Activated CD8-positive, alpha-beta T cell treated with anti-CD3 and anti-CD28 coated beads, Interleukin-2, amount 10 ng/mL, durations not matched to agents 7 days and 5 days (primary cell): ENCODE results near the gene SPSB2. TPM values are rescaled to one million over a fixed set of nuclear protein-coding genes. Genes with fewer than 3 reads are reported as not detected.

Experiments used
- ATAC-seq: fragments of 150-1000 bp; cut with Tn5 transposase; one replicate; pipeline ENCODE4 v1.10.0; 2021; ENCODE audit warnings: moderate library complexity
- CTCF ChIA-PET: fragments of 350-600 bp; sonication (Branson Sonifier 250); formaldehyde crosslinking; loops from one replicate; lab custom pipeline; 2021; ENCODE audit warnings: antibody characterized with exemption; lab: Charles Lee
- POLR2A ChIA-PET: fragments of 350-600 bp; sonication (Branson Sonifier 250); formaldehyde crosslinking; loops from one replicate; lab custom pipeline; 2021; ENCODE audit warnings: antibody characterized with exemption; lab: Charles Lee
- DNase-seq: peaks from one replicate; pipeline ENCODE4 v3.0.0-alpha.2; 2020
- H3K27ac Mint-ChIP-seq: one replicate; pipeline ENCODE4 v1.8.0; 2021; ENCODE audit warnings: mild to moderate bottlenecking, mixed read lengths
- H3K27me3 Mint-ChIP-seq: one replicate; pipeline ENCODE4 v1.8.0; 2021; ENCODE audit warnings: low read depth, mixed read lengths
- H3K36me3 Mint-ChIP-seq: one replicate; pipeline ENCODE4 v1.8.0; 2021; ENCODE audit warnings: low read depth, mixed read lengths
- H3K4me1 Mint-ChIP-seq: one replicate; pipeline ENCODE4 v1.8.0; 2021; ENCODE audit warnings: low read depth, mixed read lengths
- H3K4me3 Mint-ChIP-seq: one replicate; pipeline ENCODE4 v1.8.0; 2021; ENCODE audit warnings: mild to moderate bottlenecking, mixed read lengths
- H3K9me3 Mint-ChIP-seq: one replicate; pipeline ENCODE4 v1.8.0; 2022; ENCODE audit warnings: mixed read lengths; ENCODE audit not compliant: insufficient read depth
- total RNA-seq, 2 experiments: library from RNA; stranded (reverse); gene quantifications; one replicate each; pipeline ENCODE4 v1.2.3, GENCODE V29; 2021

The SPSB2 gene
- total RNA-seq, 2 experiments from 2014 or later: 10.0 to 11.2 TPM

- H3K4me3 Mint-ChIP-seq: no peak overlapping the region
These were observed 47.5 kb downstream of the SPSB2 start for GRCh38 chr12:6825398-6826124.

DNA sequence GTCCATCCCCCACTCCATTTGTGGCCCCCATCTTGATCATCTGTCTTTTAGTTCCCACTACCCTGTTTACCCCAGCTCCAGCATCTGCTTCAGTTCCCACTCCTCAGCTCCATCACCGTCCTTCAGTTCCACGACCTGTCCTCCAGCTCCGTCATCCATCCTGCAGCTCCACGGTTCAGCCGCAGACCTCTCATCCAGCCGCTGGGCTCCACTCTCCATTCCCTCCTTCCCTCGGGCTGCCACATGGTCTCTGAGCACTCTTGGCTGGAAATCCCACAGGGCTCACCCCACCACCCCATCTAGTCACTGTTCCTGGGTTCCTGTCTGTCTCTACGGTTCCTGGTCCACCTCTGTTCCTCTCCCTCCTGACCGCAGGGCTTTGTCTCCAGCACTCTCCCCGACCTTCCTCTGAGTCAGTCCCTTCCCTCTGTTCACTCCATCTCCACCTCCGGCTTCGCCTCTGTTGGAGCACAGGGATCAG lies 48.2 kb downstream of the SPSB2 start:
- CTCF ChIA-PET: interaction anchor here (0.6 to 10.3 kb wide), 21 partner anchors 10 to 271 kb away, joined by 3 to 116 read pairs (median 5); partner anchors contain the start of genes CD4, CDCA3, LAG3 and MLF2
- Mint-ChIP-seq H3K36me3 (no peaks in the 10 kb centered on the region), H3K4me1 (peaks cover 39% of the 10 kb centered on the region), H3K9me3 (no peaks in the 10 kb centered on the region), H3K27me3 (peaks cover 74% of the 10 kb centered on the region), H3K4me3 (no peak overlapping the region), H3K27ac (no peak overlapping the region)
- DNase-seq (no peak), ATAC-seq (no peak)
- POLR2A ChIA-PET: interaction anchor here (1.1 kb wide), 1 partner anchor 102 kb away, joined by 3 read pairs; the partner anchor contains the start of gene COPS7A

More at GRCh38 chr12:6825398-6826124, 47.5 kb downstream of the SPSB2 start:
- POLR2A ChIA-PET: interaction anchor here (0.8 kb wide), 1 partner anchor 51 kb away, joined by 3 read pairs; no protein-coding TSS in a partner anchor
- H3K9me3 Mint-ChIP-seq: no peaks in the 10 kb centered on the region
- CTCF ChIA-PET: interaction anchor here (0.6 to 10.3 kb wide), 26 partner anchors 9 to 271 kb away, joined by 3 to 116 read pairs (median 5); partner anchors contain the start of genes CD4, CDCA3, LAG3 and MLF2
- H3K36me3 Mint-ChIP-seq: no peaks in the 10 kb centered on the region
- peaks cover 38% of the 10 kb centered on the region for H3K4me1 Mint-ChIP-seq
- H3K27ac Mint-ChIP-seq: no peak overlapping the region
- ATAC-seq: peak; percentile 69
- H3K27me3 Mint-ChIP-seq: peaks cover 74% of the 10 kb centered on the region
- peak; percentile 87 for DNase-seq

- ChIA-PET CTCF (interaction anchor here (0.9 to 10.3 kb wide), 18 partner anchors 10 to 270 kb away, joined by 3 to 116 read pairs (median 7); partner anchors contain the start of genes CD4, CDCA3, LAG3 and MLF2), POLR2A (interaction anchor here (1.1 kb wide), 1 partner anchor 101 kb away, joined by 3 read pairs; the partner anchor contains the start of gene COPS7A)
- peaks cover 35% of the 10 kb centered on the region for H3K4me1 Mint-ChIP-seq
- DNase-seq (no peak), ATAC-seq (no peak)
- H3K9me3 Mint-ChIP-seq: no peaks in the 10 kb centered on the region
- H3K4me3 Mint-ChIP-seq: no peak overlapping the region
- peaks cover 71% of the 10 kb centered on the region for H3K27me3 Mint-ChIP-seq
- no peaks in the 10 kb centered on the region for H3K36me3 Mint-ChIP-seq
- no peak overlapping the region for H3K27ac Mint-ChIP-seq
These were observed 48.9 kb downstream of the SPSB2 start for GRCh38 chr12:6824085-6824775.

DNA sequence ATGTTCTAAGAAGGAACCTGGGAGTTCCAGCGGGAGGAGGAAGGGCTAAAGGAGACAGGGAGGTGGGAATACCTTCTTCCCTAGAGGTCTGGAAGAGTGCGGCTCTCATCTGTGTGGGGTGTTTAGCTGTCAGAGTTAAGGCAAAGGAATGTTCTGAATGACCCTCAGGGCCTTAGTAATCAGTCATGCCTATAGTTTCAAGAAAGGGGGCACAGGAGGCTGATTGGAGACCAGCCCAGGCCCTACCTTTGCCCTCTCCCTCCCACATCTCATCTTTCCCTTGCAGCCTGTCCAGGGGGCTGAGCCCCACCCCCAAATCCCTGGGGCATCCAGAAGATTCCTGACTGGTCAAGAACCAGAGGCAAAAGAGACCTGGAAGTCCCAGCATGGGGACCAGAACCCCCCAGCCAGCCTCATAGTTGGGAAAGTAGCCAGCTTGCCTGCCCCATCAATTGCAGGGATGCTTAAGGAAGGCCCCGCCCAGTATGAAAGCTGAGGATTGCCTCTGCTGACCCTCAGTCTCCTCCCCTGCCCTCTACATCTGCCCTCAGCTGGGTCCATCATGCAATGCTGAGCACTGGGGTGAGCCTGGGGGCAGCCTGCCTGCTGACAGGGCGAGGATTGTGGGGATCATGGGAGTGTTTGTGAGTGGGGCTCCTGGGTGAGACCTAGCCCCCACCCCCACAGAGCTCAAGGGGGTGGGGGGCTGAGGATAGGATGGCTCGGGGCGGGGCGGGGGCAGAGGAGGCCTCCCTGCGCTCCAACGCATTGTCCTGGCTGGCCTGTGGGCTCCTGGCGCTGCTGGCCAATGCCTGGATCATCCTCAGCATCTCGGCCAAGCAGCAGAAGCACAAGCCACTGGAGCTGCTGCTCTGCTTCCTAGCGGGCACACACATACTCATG lies 49.7 kb downstream of the SPSB2 start:
- Mint-ChIP-seq H3K36me3 (no peaks in the 10 kb centered on the region), H3K4me1 (peaks cover 30% of the 10 kb centered on the region), H3K4me3 (no peak overlapping the region), H3K27ac (no peak overlapping the region), H3K9me3 (no peaks in the 10 kb centered on the region), H3K27me3 (peaks cover 66% of the 10 kb centered on the region)
- POLR2A ChIA-PET: interaction anchor here (1.1 to 1.7 kb wide), 3 partner anchors 30 to 100 kb away, joined by 3 to 10 read pairs (median 3); partner anchors contain the start of genes COPS7A and MLF2
- DNase-seq (no peak), ATAC-seq (no peak)
- CTCF ChIA-PET: interaction anchor here (1.0 to 10.3 kb wide), 7 partner anchors 11 to 203 kb away, joined by 3 to 116 read pairs (median 15); partner anchors contain the start of gene MLF2

DNA sequence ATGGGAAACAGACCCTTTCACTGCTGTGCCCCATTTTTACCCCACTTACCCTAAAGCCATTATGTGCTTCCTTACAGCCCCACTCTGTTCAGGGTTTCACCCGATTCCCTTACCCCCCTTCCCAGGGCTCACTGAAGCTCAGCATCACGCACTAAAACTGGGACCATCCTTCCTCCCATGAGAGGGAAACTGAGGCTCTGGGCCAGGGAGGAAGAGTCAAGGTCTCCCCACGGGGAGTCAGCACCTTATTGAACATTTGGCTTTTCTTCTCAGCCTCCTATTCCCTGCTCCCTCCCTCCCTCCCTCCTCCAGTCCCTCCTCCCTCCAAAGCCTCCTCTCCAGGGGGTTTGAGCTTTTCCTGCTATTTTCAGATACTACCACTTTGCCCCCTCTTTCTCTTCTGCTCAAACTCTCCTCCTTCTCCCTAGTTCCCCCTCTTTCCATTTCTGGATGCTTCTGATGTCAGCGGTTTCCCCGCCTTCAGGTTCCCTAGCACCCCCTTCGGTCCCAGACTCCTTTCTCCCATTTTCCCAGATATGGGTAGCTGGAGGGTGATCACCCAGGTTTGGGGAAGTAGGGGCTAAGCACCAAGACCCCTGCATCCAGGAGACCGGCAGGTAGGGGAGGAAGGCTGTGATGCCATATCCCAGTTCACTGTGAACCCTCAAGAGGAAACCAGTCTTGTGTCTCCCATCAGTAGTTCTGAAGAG lies 50.5 kb downstream of the SPSB2 start:
- Mint-ChIP-seq H3K27ac (no peak overlapping the region), H3K36me3 (no peaks in the 10 kb centered on the region), H3K9me3 (no peaks in the 10 kb centered on the region), H3K27me3 (peaks cover 62% of the 10 kb centered on the region), H3K4me3 (no peak overlapping the region), H3K4me1 (peaks cover 26% of the 10 kb centered on the region)
- DNase-seq (no peak), ATAC-seq (no peak)
- CTCF ChIA-PET: interaction anchor here (1.0 to 10.3 kb wide), 4 partner anchors 12 to 69 kb away, joined by 3 to 116 read pairs (median 14); partner anchors contain the start of gene MLF2
- POLR2A ChIA-PET: interaction anchor here (1.3 to 1.7 kb wide), 3 partner anchors 30 to 98 kb away, joined by 3 to 10 read pairs (median 3); partner anchors contain the start of gene MLF2

DNA sequence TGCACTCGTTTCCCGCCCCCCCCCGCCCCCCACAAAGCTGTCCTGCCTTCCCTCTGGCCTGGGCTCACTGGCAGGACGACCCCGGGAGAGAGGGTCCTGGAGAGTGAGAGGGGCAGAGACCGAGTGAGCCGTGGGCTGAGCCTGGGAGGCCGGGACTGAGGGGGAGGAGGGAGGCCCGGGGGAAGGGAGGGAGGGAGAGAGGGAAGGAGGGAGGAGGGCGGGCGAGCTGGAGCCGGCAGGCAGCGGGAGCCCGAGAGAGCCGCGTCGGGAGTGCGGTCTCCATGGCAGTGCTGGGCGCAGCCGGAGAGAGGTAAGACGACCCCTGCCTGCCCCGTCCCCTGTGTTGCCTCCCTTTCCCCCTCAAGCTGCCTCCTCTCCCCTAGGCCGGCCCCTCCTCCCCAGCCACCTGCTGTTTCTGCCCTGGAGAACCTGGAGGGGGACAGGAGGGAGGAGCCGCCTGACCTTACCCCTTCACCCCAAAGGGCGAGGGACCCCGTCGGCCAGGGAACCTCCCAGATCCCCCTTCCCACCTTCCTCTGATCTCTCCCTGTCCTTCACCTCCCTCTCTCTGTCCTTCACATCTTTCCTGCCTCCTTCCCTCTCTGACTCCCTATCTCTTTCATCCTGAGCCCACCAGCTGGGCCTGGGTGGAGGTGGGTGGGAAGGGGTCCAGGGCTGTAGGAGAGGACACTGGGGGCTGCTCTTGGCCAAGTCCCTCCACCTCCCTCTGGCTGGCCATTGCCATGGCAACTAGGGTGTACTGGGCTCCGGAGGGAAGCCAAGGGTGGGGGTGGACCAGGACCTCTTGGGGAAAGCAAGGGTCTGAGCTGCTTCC lies 51.3 kb downstream of the SPSB2 start, which contains the start of gene GPR162:
Gene GPR162 (plus strand): TSS at position 231 of the 835 bp plus-strand sequence. CDS start 2,078 bp downstream, outside the sequence.
- peaks cover 54% of the 10 kb centered on the region for H3K27me3 Mint-ChIP-seq
- no peaks in the 10 kb centered on the region for H3K36me3 Mint-ChIP-seq
- ATAC-seq (peak; percentile 12), DNase-seq (no peak)
- ChIA-PET CTCF (interaction anchor here (0.7 to 10.3 kb wide), 8 partner anchors 10 to 85 kb away, joined by 3 to 116 read pairs (median 4); partner anchors contain the start of gene MLF2), POLR2A (interaction anchor here (1.3 to 1.7 kb wide), 5 partner anchors 23 to 97 kb away, joined by 3 to 10 read pairs (median 3); partner anchors contain the start of gene MLF2)
- no peaks in the 10 kb centered on the region for H3K9me3 Mint-ChIP-seq
- peak within 1 kb of the TSS; percentile 51 for H3K27ac Mint-ChIP-seq
- peak within 1 kb of the TSS; percentile 17 for H3K4me3 Mint-ChIP-seq
- H3K4me1 Mint-ChIP-seq: peaks cover 22% of the 10 kb centered on the region

Other genes with a start within 250 kb of the SPSB2 start
- gene LPAR5, start 237.3 kb downstream of the SPSB2 start, total RNA-seq: 10 to 100 TPM; 16.5 to 16.8 TPM
- gene ACRBP, start 225.9 kb downstream of the SPSB2 start, total RNA-seq: 1 to 10 TPM in 1 of 2 experiments, under 1 TPM in 1; 0.76 to 1.7 TPM
- 10 to 100 TPM; 24.9 TPM for gene ING4, start 210.2 kb downstream of the SPSB2 start, total RNA-seq
- gene ZNF384, start 183.9 kb downstream of the SPSB2 start, total RNA-seq: 10 to 100 TPM; 71.9 to 76.4 TPM
- not detected for gene PIANP, start 172.5 kb downstream of the SPSB2 start, total RNA-seq
- gene COPS7A, start 149.3 kb downstream of the SPSB2 start, total RNA-seq: 10 to 100 TPM; 26.9 to 29.7 TPM
- 100 to 1,000 TPM; 109 to 113 TPM for gene MLF2, start 120.2 kb downstream of the SPSB2 start, total RNA-seq
- 10 to 100 TPM; 42.9 to 47.4 TPM for gene PTMS, start 106.9 kb downstream of the SPSB2 start, total RNA-seq
- 10 to 100 TPM; 43.0 to 45.2 TPM for gene LAG3, start 100.8 kb downstream of the SPSB2 start, total RNA-seq
- gene CD4, start 83.8 kb downstream of the SPSB2 start, total RNA-seq: 1 to 10 TPM in 1 of 2 experiments, under 1 TPM in 1; 0.90 to 1.6 TPM
- under 1 TPM; 0.13 to 0.34 TPM for gene GPR162, start 51.5 kb downstream of the SPSB2 start, total RNA-seq
- under 1 TPM in 1 of 2 experiments, not detected in 1; 0.26 TPM for gene P3H3, start 44.9 kb downstream of the SPSB2 start, total RNA-seq
- under 1 TPM in 1 of 2 experiments, not detected in 1; 0.08 TPM for gene GNB3, start 32.4 kb downstream of the SPSB2 start, total RNA-seq
- 100 to 1,000 TPM; 103 to 115 TPM for gene CDCA3, start 22.0 kb downstream of the SPSB2 start, total RNA-seq
- 100 to 1,000 TPM; 105 to 108 TPM for gene USP5, start 21.2 kb downstream of the SPSB2 start, total RNA-seq
- 1,000 to 10,000 TPM; 1,505 to 1,545 TPM for gene TPI1, start 5.8 kb downstream of the SPSB2 start, total RNA-seq
- gene LRRC23, start 31.5 kb upstream of the SPSB2 start, total RNA-seq: 1 to 10 TPM; 6.5 to 8.6 TPM
- 100 to 1,000 TPM; 133 to 141 TPM for gene ENO2, start 41.3 kb upstream of the SPSB2 start, total RNA-seq
- 10 to 100 TPM; 21.6 to 24.5 TPM for gene ATN1, start 54.7 kb upstream of the SPSB2 start, total RNA-seq
- gene RNU7-1, start 70.5 kb upstream of the SPSB2 start, total RNA-seq: not detected
- gene C12orf57, start 70.7 kb upstream of the SPSB2 start, total RNA-seq: 100 to 1,000 TPM; 184 to 185 TPM
- 100 to 1,000 TPM; 354 to 397 TPM for gene PTPN6, start 78.1 kb upstream of the SPSB2 start, total RNA-seq
- 100 to 1,000 TPM; 226 to 236 TPM for gene PHB2, start 97.4 kb upstream of the SPSB2 start, total RNA-seq
- 10 to 100 TPM; 54.9 to 58.7 TPM for gene EMG1, start 97.6 kb upstream of the SPSB2 start, total RNA-seq
- 10 to 100 TPM; 37.3 to 40.3 TPM for gene LPCAT3, start 145.2 kb upstream of the SPSB2 start, total RNA-seq
- gene C1S, start 187.4 kb upstream of the SPSB2 start, total RNA-seq: under 1 TPM; 0.50 to 0.90 TPM
- gene C1R, start 219.1 kb upstream of the SPSB2 start, total RNA-seq: 1 to 10 TPM; 3.6 to 3.7 TPM
- 10 to 100 TPM; 21.5 to 23.3 TPM for gene C1RL, start 235.9 kb upstream of the SPSB2 start, total RNA-seq